KOPT-K1 (cell line): ENCODE measurements around the gene MRPL46.
"Not testable (repeated sequence)": the region's sequence is repeated elsewhere in the genome, so short reads cannot be mapped to it uniquely, and the experiment has no call there.

Source experiments
- H3K27ac ChIP-seq: fragments of 200-600 bp; sonication (generic); 2 replicates; pipeline ENCODE4 v1.5.1; 2016; ENCODE audit warnings: antibody characterized with exemption, mild to moderate bottlenecking, low read depth, low read length; ENCODE audit not compliant: poor library complexity, severe bottlenecking
- H3K36me3 ChIP-seq: fragments of 200-600 bp; sonication (generic); 2 replicates; pipeline ENCODE4 v1.5.1; 2017; ENCODE audit warnings: antibody characterized with exemption, mild to moderate bottlenecking, low read length, moderate library complexity; ENCODE audit not compliant: insufficient read depth
- H3K9me3 ChIP-seq: fragments of 200-600 bp; sonication (generic); 2 replicates; pipeline ENCODE4 v1.5.1; 2017; ENCODE audit warnings: antibody characterized with exemption, low read length, mild to moderate bottlenecking; ENCODE audit not compliant: insufficient read depth, poor library complexity, severe bottlenecking

Gene MRPL46

GRCh38 chr15:88438181-88438580 is 29.0 kb downstream of the MRPL46 start:
- H3K27ac ChIP-seq, result no peak overlapping the region
- H3K9me3 ChIP-seq, result peaks cover under 1% of the 10 kb centered on the region
- H3K36me3 ChIP-seq, result no peaks in the 10 kb centered on the region

DNA sequence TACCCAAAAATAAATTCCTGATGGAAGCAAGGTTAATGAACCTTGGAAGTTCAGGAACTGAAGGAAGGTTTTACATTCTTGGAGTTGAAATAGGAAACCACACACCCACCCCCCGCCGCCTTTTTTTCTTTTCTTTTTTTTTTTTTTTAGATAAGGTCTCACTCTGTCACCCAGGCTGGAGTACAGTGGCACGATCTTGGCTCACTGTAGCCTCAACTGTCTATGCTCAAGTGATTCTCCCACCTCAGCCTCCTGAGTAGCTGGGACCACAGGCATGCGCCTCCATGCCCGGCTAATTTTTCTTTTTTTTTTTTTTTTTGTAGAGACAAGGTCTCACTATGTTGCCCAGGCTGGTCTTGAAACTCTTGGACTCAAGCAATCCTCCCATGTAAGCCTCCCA is 33.1 kb downstream of the MRPL46 start:
- not testable (repeated sequence) for H3K9me3 ChIP-seq, H3K27ac ChIP-seq, H3K36me3 ChIP-seq

DNA sequence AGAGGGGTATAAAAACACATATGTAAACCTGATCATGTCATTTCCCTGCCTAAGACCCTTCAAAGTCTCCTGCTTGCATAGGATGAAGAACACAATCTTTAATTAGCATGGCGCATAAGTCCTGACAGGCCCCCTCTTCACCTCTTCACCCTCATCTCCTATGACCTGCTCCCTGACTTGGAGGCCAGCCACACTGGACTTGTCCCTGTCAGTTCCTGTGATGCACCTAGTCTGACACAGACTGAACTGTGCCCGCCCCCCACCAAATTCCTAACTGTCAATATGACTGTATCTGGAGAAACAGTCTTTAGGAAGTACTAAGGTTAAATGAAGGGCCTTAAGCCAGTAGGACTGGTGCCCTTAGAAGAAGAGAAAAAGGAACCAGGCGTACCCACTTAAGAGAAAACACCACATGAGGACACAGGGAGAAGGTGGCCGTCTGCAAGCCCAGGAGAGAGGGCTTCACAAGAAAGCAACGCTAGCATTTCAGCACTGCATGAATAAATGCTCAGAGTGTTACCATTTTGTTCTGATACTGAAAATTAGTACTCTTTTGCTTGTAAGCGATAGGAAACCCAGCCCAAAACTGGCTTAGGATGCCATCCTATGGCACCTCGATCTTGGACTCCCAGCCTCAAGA is 34.0 kb downstream of the MRPL46 start:
- no peak overlapping the region for H3K27ac ChIP-seq
- no peaks in the 10 kb centered on the region for H3K9me3 ChIP-seq

DNA sequence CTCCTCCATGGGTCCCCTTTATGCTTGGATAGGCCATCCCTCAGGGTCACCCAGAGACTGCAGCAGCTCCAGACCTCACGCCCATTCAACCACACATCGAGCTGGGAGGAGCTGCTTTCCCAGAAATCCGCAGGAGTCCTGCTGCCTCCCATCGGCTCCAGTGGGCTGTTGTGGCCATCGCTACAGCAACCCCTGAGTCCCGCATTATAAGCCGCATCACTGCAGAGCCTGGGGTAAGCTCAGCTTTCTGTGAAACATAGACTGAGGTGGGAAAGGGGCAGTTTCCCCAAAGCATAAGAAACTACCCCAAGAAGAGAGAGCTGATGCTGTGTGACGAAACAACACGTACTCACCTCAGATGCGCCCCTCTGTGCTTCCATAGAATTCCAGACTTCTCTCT is 35.7 kb downstream of the MRPL46 start:
- no peaks in the 10 kb centered on the region for H3K36me3 ChIP-seq
- H3K27ac ChIP-seq, result no peak overlapping the region
- H3K9me3 ChIP-seq, result no peaks in the 10 kb centered on the region

More for the DNA sequence above, 34.0 kb downstream of the MRPL46 start:
- no peaks in the 10 kb centered on the region for H3K36me3 ChIP-seq

DNA sequence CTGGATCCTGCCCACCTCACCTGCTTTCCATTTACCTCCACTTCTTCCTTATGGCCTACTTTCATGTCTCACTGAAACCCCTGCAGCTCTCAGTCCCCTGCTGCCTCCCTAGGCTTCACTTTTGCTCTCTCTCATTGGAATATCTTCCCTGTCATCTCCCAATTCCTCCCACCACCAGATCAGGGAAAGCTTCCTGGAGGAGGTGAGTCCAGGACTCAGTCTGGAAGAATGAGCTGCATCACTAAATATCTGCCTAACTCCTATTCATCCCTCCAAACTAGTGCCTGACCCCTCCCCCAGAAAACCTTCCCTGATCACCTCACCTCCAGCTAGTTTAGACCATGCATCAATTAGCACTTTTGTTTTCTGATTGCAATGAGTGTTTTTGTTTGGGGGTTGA is 37.1 kb downstream of the MRPL46 start:
- no peaks in the 10 kb centered on the region for H3K9me3 ChIP-seq
- no peaks in the 10 kb centered on the region for H3K36me3 ChIP-seq
- H3K27ac ChIP-seq, result no peak overlapping the region

DNA sequence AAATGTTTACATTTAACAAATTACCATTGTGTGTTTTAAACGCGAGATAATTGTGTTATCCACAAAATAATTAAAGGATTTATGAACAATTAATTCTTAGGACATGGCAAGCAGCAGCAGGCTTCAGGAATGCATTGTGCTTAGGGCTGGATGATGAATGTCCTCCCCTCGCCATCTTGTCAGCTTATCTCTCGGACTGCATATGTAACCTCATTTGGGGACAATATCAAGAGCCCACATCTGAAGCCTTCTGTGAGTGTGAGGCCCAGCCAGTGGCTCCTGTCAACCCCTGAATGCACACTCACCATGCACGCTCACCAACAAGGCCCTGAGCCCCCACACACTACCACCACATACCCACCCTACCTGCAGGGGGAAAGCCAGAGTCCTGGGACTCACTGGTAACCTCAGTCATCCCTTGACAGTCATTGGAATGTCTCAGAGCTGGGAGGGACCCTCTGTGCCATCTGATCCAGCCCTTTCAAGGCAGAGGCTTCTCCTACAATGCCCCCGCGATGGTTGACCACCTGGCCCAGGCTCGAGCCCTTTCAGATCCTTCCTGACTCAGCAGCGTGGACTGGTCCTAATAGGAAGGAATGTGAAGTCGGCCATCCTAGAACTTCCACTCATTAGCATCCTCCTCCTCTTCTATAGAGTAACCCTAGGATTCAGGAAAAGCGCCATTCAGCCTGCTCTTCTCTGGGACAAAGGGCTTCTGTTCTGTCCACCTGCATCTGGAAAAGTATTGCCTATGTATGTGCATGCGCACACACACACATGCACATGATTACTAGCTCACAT is 38.2 kb downstream of the MRPL46 start:
- no peaks in the 10 kb centered on the region for H3K36me3 ChIP-seq
- H3K9me3 ChIP-seq, result no peaks in the 10 kb centered on the region
- H3K27ac ChIP-seq, result no peak overlapping the region

- no peaks in the 10 kb centered on the region for H3K36me3 ChIP-seq
- no peaks in the 10 kb centered on the region for H3K9me3 ChIP-seq
- no peak overlapping the region for H3K27ac ChIP-seq
Measured at GRCh38 chr15:88428053-88428452, 39.1 kb downstream of the MRPL46 start.

GRCh38 chr15:88426304-88426703 is 40.9 kb downstream of the MRPL46 start:
- Histone ChIP-seq H3K36me3 (no peaks in the 10 kb centered on the region), H3K9me3 (no peaks in the 10 kb centered on the region), H3K27ac (no peak overlapping the region)

DNA sequence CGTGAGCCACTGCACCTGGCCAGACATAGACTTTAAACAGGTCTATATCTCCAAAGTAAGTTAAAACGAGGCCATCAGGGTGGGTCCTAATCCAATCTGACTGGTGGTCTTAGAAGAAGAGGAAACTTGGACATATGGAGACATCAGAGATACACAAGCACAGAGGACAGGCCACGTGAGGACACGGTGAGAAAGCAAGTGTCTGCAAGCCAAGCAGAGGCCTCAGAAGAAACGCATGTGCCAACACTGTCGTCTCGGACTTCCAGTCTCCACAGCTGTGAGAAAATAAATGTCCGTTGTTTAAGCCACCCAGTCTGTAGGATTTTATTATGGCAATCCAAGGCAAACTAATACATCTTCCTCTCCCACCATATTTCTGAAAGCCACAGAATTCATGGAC is 43.9 kb downstream of the MRPL46 start:
- Histone ChIP-seq H3K36me3 (no peaks in the 10 kb centered on the region), H3K27ac (no peak overlapping the region), H3K9me3 (no peaks in the 10 kb centered on the region)

- Histone ChIP-seq H3K9me3 (no peaks in the 10 kb centered on the region), H3K27ac (no peak overlapping the region), H3K36me3 (no peaks in the 10 kb centered on the region)
Measured at GRCh38 chr15:88419830-88420229, 47.4 kb downstream of the MRPL46 start.
